Measurements from ENCODE around the gene GALNT14.

DNA sequence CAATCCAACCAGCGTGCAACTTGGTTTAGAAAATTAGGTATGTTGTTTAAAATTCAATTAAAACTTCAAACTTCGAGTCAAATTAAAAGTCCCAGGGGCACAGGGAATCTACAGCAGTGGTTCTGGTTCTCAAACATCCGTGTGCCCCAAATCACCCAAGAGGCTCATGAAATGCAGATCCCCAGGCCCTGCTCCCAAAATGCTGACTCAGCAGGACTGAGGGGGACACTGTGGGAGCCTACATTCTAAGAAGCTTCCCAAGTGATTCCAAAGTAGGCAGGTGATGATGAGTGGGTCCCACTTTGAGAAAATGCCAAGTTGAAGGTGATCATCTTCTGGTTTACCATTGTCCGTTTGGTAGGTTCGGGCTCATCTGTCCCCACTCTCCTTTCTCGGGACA is 82.3 kb downstream of the GALNT14 start:
- TF ChIP-seq ZNF423 (CRISPR knock-in tag; IDR thresholded peaks at IDR 0.05): no peak
- TF ChIP-seq NR3C1 (CRISPR knock-in tag; conservative IDR thresholded peaks at IDR 0.05; ENCODE audit: low read depth): no peak
- TF ChIP-seq, protein P1, sequence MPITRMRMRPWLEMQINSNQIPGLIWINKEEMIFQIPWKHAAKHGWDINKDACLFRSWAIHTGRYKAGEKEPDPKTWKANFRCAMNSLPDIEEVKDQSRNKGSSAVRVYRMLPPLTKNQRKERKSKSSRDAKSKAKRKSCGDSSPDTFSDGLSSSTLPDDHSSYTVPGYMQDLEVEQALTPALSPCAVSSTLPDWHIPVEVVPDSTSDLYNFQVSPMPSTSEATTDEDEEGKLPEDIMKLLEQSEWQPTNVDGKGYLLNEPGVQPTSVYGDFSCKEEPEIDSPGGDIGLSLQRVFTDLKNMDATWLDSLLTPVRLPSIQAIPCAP (CRISPR knock-in tag; IDR thresholded peaks at IDR 0.05): no peak
- TF ChIP-seq, protein P2, sequence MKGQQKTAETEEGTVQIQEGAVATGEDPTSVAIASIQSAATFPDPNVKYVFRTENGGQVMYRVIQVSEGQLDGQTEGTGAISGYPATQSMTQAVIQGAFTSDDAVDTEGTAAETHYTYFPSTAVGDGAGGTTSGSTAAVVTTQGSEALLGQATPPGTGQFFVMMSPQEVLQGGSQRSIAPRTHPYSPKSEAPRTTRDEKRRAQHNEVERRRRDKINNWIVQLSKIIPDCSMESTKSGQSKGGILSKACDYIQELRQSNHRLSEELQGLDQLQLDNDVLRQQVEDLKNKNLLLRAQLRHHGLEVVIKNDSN (CRISPR knock-in tag; IDR thresholded peaks at IDR 0.05): no peak
- TF ChIP-seq, protein P3, sequence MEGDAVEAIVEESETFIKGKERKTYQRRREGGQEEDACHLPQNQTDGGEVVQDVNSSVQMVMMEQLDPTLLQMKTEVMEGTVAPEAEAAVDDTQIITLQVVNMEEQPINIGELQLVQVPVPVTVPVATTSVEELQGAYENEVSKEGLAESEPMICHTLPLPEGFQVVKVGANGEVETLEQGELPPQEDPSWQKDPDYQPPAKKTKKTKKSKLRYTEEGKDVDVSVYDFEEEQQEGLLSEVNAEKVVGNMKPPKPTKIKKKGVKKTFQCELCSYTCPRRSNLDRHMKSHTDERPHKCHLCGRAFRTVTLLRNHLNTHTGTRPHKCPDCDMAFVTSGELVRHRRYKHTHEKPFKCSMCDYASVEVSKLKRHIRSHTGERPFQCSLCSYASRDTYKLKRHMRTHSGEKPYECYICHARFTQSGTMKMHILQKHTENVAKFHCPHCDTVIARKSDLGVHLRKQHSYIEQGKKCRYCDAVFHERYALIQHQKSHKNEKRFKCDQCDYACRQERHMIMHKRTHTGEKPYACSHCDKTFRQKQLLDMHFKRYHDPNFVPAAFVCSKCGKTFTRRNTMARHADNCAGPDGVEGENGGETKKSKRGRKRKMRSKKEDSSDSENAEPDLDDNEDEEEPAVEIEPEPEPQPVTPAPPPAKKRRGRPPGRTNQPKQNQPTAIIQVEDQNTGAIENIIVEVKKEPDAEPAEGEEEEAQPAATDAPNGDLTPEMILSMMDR (IDR thresholded peaks at IDR 0.05): no peak
- TF ChIP-seq, protein P4, sequence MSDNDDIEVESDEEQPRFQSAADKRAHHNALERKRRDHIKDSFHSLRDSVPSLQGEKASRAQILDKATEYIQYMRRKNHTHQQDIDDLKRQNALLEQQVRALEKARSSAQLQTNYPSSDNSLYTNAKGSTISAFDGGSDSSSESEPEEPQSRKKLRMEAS (CRISPR knock-in tag; IDR thresholded peaks at IDR 0.05): no peak
- TF ChIP-seq CBFB (CRISPR knock-in tag; IDR thresholded peaks at IDR 0.05; ENCODE audit: low read depth): no peak
- TF ChIP-seq, protein P5, sequence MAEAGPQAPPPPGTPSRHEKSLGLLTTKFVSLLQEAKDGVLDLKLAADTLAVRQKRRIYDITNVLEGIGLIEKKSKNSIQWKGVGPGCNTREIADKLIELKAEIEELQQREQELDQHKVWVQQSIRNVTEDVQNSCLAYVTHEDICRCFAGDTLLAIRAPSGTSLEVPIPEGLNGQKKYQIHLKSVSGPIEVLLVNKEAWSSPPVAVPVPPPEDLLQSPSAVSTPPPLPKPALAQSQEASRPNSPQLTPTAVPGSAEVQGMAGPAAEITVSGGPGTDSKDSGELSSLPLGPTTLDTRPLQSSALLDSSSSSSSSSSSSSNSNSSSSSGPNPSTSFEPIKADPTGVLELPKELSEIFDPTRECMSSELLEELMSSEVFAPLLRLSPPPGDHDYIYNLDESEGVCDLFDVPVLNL (CRISPR knock-in tag; IDR thresholded peaks at IDR 0.05; ENCODE audit: borderline replicate concordance, low read depth): no peak
- TF ChIP-seq, protein P6, sequence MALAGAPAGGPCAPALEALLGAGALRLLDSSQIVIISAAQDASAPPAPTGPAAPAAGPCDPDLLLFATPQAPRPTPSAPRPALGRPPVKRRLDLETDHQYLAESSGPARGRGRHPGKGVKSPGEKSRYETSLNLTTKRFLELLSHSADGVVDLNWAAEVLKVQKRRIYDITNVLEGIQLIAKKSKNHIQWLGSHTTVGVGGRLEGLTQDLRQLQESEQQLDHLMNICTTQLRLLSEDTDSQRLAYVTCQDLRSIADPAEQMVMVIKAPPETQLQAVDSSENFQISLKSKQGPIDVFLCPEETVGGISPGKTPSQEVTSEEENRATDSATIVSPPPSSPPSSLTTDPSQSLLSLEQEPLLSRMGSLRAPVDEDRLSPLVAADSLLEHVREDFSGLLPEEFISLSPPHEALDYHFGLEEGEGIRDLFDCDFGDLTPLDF (CRISPR knock-in tag; IDR thresholded peaks at IDR 0.05): no peak
- no peak for TF ChIP-seq CREB1 (CRISPR knock-in tag; IDR thresholded peaks at IDR 0.05)
- TF ChIP-seq KAT7 (CRISPR knock-in tag; IDR thresholded peaks at IDR 0.05; ENCODE audit: borderline replicate concordance): no peak
